Dermis blood vessel endothelial cell (primary cell): ENCODE data around the gene DNAJB5. TPM values are rescaled to one million over a fixed set of nuclear protein-coding genes. Genes with fewer than 3 reads are reported as not detected.

Source experiments
- total RNA-seq: library from RNA; depleted of rRNA; stranded (reverse); fragments of >200 nt; gene quantifications from 2 replicates; pipeline ENCODE4 v1.2.3, GENCODE V29; 2014

Gene DNAJB5
- total RNA-seq, 1 donor from 2014 or later: 3.6 TPM

Other genes with a start within 250 kb of the DNAJB5 start
- not detected in 2 replicates for gene PHF24, start 31.5 kb upstream of the DNAJB5 start, total RNA-seq
- gene VCP, start 82.9 kb downstream of the DNAJB5 start, total RNA-seq: 409 and 588 TPM in 2 replicates
- gene FANCG, start 90.2 kb downstream of the DNAJB5 start, total RNA-seq: 15.3 and 28.6 TPM in 2 replicates
- gene PIGO, start 106.8 kb downstream of the DNAJB5 start, total RNA-seq: 11.9 and 18.0 TPM in 2 replicates
- 202 and 215 TPM in 2 replicates for gene STOML2, start 113.4 kb downstream of the DNAJB5 start, total RNA-seq
- gene ATOSB, start 126.1 kb downstream of the DNAJB5 start, total RNA-seq: 15.8 and 26.8 TPM in 2 replicates
- 39.7 and 48.1 TPM in 2 replicates for gene UNC13B, start 172.3 kb downstream of the DNAJB5 start, total RNA-seq